Upper lobe of right lung (tissue), 1 donor: ENCODE results near the gene ENTR1. TPM values are rescaled to one million over a fixed set of nuclear protein-coding genes. Genes with fewer than 3 reads are reported as not detected.

Source experiments
- ATAC-seq: fragments of 200-7000 bp; cut with Tn5 transposase; one replicate; pipeline ENCODE4 v1.9.1; 2020; ENCODE audit warnings: mild to moderate bottlenecking, moderate library complexity
- DNase-seq: peaks from one replicate; pipeline ENCODE4 v3.0.0-alpha.2; 2020
- H3K27ac ChIP-seq: fragments of 200-600 bp; one replicate; pipeline ENCODE4 v1.8.0; 2022
- H3K27me3 ChIP-seq: fragments of 200-600 bp; one replicate; pipeline ENCODE4 v1.8.0; 2022; ENCODE audit warnings: mild to moderate bottlenecking
- H3K36me3 ChIP-seq: fragments of 200-600 bp; one replicate; pipeline ENCODE4 v1.8.0; 2022
- H3K4me1 ChIP-seq: fragments of 200-600 bp; one replicate; pipeline ENCODE4 v1.8.0; 2022
- H3K4me3 ChIP-seq: fragments of 200-600 bp; one replicate; pipeline ENCODE4 v1.8.0; 2022; ENCODE audit warnings: mild to moderate bottlenecking
- H3K9me3 ChIP-seq: fragments of 200-600 bp; one replicate; pipeline ENCODE4 v1.8.0; 2022
- CTCF ChIP-seq: fragments of 200-600 bp; IDR thresholded peaks from one replicate; pipeline ENCODE4 v1.8.0; 2022; ENCODE audit warnings: antibody characterized with exemption
- intact Hi-C: fragments of 100-400 bp; cut with DNase I; formaldehyde crosslinking; loops from one replicate; pipeline ENCODE4 v1.11.0; 2022
- total RNA-seq: library from RNA; stranded (reverse); fragmentation: NEBNext Ultra II Directional; extraction: Animal tissue kit (Norgen Biotek cat#: 25700); gene quantifications from one replicate; pipeline ENCODE4 v1.2.1, GENCODE V29; 2021
- donor health status: DM: no; HTN: yes; CAD: no; lungs with severe emphysema.

The ENTR1 gene
- total RNA-seq, 1 donor from 2014 or later: 36.4 TPM

- peak overlapping the region; percentile 53 for H3K27ac ChIP-seq
- no peaks in the 10 kb centered on the region for H3K36me3 ChIP-seq
- TF ChIP-seq CTCF: peak; percentile 19
- no peaks in the 10 kb centered on the region for H3K9me3 ChIP-seq
- DNase-seq: peak; percentile 89
- peak overlapping the region; percentile 43 for H3K4me3 ChIP-seq
- intact Hi-C loops: no loop called here
- peak; percentile 82 for ATAC-seq
- H3K27me3 ChIP-seq: no peaks in the 10 kb centered on the region
- peaks cover 8% of the 10 kb centered on the region for H3K4me1 ChIP-seq
Measured at GRCh38 chr9:136372561-136373299, 37.7 kb downstream of the ENTR1 start.

- ATAC-seq (no peak), DNase-seq (no peak)
- Histone ChIP-seq H3K27me3 (no peaks in the 10 kb centered on the region), H3K4me3 (no peak overlapping the region), H3K4me1 (peaks cover 8% of the 10 kb centered on the region), H3K9me3 (no peaks in the 10 kb centered on the region), H3K36me3 (no peaks in the 10 kb centered on the region), H3K27ac (no peak overlapping the region)
- no peak for TF ChIP-seq CTCF
- intact Hi-C loops: no loop called here
Measured at GRCh38 chr9:136372006-136372405, 38.4 kb downstream of the ENTR1 start.

GRCh38 chr9:136371533-136371880 lies 38.9 kb downstream of the ENTR1 start:
- no peak for TF ChIP-seq CTCF
- ATAC-seq (no peak), DNase-seq (no peak)
- no peak overlapping the region for H3K4me3 ChIP-seq
- peaks cover 8% of the 10 kb centered on the region for H3K4me1 ChIP-seq
- H3K36me3 ChIP-seq: no peaks in the 10 kb centered on the region
- no peaks in the 10 kb centered on the region for H3K9me3 ChIP-seq
- no peak overlapping the region for H3K27ac ChIP-seq
- no peaks in the 10 kb centered on the region for H3K27me3 ChIP-seq
- intact Hi-C loops: no loop called here

GRCh38 chr9:136370687-136371532 lies 39.5 kb downstream of the ENTR1 start:
- no peak overlapping the region for H3K4me3 ChIP-seq
- H3K36me3 ChIP-seq: no peaks in the 10 kb centered on the region
- no peak overlapping the region for H3K27ac ChIP-seq
- no peak for TF ChIP-seq CTCF
- H3K9me3 ChIP-seq: no peaks in the 10 kb centered on the region
- H3K27me3 ChIP-seq: no peaks in the 10 kb centered on the region
- DNase-seq (no peak), ATAC-seq (no peak)
- H3K4me1 ChIP-seq: peaks cover 8% of the 10 kb centered on the region
- intact Hi-C loops: no loop called here

GRCh38 chr9:136370037-136370436 lies 40.4 kb downstream of the ENTR1 start:
- Histone ChIP-seq H3K27ac (no peak overlapping the region), H3K36me3 (no peaks in the 10 kb centered on the region), H3K9me3 (no peaks in the 10 kb centered on the region), H3K27me3 (no peaks in the 10 kb centered on the region), H3K4me3 (no peak overlapping the region), H3K4me1 (peaks cover 8% of the 10 kb centered on the region)
- intact Hi-C loops: no loop called here
- ATAC-seq (no peak), DNase-seq (no peak)
- TF ChIP-seq CTCF: no peak
